HG03378 (cell line): ENCODE results near the gene POGLUT2.
"Not testable (repeated sequence)": the region's sequence is repeated elsewhere in the genome, so short reads cannot be mapped to it uniquely, and the experiment has no call there.

ENCODE experiments used
- ATAC-seq: cut with Tn5 transposase; IDR thresholded peaks from one replicate; pipeline ENCODE4 v1.9.1; 2021; ENCODE audit warnings: mild to moderate bottlenecking, moderate library complexity; ENCODE audit not compliant: unreplicated experiment

POGLUT2 gene

DNA sequence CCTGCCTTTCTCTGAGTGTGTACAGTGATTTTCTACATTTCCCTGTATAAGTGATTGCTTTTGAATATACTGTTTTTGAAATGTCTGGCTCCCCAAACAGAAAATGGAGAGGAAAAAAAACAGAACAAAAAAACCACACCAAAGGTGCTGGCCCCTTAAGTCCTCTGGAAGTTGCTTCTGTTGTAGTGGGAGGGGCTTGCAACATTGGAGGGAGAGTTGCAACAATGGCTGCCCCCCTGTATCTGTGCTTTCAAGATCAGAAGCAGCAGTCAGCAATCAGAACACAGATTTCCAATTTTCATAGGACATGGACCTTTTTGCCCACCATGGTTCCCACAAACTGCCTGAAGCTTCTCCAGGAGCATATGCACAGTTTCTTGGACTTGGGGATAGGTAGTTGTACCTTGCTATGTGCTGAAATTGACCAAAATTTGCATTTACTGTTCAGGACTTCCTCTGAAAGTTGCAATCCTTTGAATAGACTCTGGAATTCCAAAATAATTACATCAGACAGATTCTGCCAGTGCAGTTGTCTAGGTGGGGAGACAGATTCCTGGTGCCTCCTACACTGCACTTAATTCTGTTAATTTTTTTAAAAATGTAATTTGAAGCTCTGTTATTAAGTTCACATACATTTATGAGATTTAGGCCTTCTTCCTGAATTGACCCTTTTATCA lies 14.0 kb upstream of the POGLUT2 start:
- no peak for ATAC-seq

GRCh38 chr13:102807699-102808098 lies 8.9 kb upstream of the POGLUT2 start:
- no peak for ATAC-seq

GRCh38 chr13:102805680-102806079 lies 6.9 kb upstream of the POGLUT2 start:
- ATAC-seq: no peak

- ATAC-seq: peak; percentile 65
Measured at GRCh38 chr13:102800145-102801041, 1.6 kb upstream of the POGLUT2 start.

DNA sequence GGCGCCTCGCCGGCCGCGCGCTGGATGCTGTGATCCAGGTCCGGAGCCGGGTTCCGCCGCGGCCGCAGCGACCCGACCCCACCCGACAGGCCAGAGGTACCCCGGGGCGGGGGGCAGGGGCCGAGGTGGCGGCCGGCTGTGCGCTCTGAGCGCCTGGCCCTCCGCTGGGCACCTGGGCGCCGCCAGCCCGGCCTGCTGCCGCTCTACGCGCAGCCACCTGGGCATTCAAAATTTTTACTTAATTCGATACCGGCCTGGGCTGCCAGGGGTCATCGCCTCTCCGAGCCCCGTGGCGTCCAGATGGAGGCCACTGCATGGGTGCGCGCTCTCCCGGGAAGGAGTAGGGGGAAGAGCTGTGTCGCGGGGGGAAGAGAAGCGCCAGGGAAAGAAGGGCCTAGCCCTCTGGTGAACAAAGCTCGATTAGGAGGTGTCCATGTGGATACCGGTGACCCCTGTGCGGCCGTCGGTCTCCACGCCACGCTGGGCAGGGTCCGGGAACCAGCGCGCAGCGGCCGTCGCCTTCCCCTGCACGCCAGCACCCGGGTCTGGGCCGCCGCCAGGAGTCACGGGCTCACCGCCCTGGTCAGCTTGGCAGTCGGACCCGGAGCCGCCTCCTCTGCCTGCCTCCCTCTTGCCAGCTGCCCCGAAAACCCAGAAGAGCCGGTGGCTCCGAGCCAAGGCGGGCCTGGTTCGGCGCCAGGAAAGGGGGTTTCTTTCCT lies 809 bp upstream of the POGLUT2 start:
- ATAC-seq: peak; percentile 3

- ATAC-seq: no peak
Measured at GRCh38 chr13:102793611-102794355, 5.0 kb downstream of the POGLUT2 start.

GRCh38 chr13:102792396-102792795 lies 6.4 kb downstream of the POGLUT2 start:
- no peak for ATAC-seq

DNA sequence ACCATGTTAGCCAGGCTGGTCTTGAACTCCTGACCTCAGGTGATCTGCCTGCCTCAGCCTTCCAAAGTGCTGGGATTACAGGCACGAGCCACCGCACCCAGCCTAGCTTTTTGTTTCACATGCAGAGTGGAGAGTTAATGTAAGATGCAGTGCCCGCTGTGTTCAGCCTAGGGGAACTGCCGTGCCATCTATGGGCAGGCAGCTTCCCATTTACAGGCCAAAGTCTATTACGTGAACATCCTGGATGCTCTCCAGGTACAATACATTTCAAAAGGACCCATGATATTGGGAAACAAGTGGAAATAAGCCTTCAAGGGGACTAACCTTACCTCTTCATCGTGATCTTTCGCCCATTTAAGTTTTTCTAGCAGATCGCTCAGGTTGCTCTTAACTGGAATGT lies 10.1 kb downstream of the POGLUT2 start:
- ATAC-seq: no peak

- ATAC-seq: no peak
Measured at GRCh38 chr13:102784483-102784882, 14.3 kb downstream of the POGLUT2 start.

- no peak for ATAC-seq
Measured at GRCh38 chr13:102781591-102781990, 17.2 kb downstream of the POGLUT2 start.

DNA sequence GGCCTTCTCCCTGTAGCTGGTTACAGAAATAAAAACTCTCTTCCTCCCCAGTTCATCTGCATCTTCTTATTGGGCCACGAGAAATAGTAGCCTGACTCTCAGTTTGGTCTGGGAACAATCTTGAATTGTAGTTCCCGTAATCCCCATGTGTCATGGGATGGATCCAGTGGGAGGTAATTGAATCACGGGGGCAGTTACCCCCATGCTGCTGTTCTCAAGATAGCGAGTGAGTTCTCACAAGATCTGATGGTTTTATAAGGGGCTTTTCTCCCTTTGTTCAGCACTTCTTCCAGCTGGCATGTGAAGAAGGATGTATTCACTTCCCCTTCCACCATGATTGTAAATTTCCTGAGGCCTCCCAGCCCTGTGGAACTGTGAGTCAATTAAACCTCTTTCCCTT lies 18.1 kb downstream of the POGLUT2 start:
- not testable (repeated sequence) for ATAC-seq

DNA sequence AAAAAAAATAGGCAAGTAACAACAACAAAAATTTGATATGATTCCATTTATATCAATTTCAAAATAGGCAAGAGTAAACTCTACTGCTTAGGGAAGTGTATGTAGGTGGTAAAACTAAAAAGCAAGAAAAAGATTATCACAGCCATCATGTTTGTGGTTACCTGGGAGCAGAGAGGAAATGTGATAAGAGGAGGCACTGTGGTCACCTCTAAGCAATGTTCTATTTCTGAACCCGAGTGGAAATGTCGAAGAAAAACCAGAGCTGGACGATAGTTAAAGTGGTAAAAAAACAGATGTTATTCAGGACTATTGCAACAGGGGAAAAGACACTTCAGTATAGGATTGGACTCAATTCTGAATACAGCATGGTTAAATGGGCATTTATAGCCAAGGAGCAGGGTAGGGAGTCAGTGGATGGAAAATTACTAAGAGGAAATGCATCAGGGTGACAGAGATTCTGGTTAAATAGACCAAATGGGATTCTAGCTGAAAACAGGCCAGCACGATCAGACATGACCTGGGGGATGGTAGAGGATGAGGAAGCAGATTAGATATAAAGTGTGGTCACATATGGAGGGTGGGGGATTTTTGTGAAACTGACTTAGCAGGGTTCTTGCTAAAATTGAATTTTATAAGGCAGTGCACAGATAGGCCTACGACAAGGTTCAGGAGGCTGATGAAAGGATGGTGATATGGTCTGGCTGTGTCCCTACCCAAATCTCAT lies 19.2 kb downstream of the POGLUT2 start:
- ATAC-seq: peak; percentile 53

- ATAC-seq: no peak
Measured at GRCh38 chr13:102777736-102778135, 21.0 kb downstream of the POGLUT2 start.

DNA sequence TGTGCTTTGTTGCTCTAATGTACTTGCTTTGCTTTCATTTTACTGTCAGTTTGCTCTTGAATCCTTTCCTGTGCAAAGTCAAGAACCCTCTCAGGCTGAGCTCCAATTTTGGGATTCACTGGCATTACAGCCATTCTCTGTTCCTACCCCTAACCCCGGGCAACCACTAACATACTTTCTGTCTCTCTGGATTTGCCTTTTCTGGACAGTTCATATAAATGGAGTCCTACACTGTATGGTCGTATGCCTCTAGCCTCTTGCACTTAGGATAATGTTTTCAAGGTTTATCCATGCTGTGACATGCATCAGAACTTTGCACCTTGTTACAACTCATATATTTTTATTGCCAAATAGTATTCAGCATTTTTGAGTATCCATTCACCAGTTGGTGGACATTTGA lies 22.5 kb downstream of the POGLUT2 start:
- no peak for ATAC-seq

GRCh38 chr13:102774591-102775520 lies 23.9 kb downstream of the POGLUT2 start:
- ATAC-seq: no peak

GRCh38 chr13:102774214-102774568 lies 24.6 kb downstream of the POGLUT2 start:
- no peak for ATAC-seq

- ATAC-seq: peak; percentile 75
Measured at GRCh38 chr13:102773441-102774213, 25.1 kb downstream of the POGLUT2 start, which contains the start of gene TEX30. Gene TEX30, minus strand, starts transcription at chr13:102773786. Its CDS starts 3,760 bp downstream, at chr13:102770026.

DNA sequence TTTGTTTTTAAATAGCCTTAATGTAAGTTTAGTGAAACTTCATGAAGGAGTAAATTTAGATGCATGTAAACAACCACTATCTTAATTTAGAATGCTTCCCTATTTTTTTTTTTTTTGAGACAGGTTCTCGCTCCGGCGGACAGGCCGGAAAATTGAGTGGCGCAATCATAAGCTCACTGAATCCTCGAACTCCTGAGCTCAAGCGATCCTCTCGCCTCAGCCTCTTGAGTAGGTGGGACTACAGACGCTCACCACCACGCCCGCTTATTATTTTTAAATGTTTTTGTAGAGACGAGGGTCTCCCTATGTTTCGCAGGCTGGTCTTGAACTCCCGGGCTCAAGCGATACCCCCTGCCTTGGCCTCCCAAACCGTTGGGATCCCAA lies 26.7 kb downstream of the POGLUT2 start:
- ATAC-seq: no peak
